ENCODE results near the gene CD6. TPM values are rescaled to one million over a fixed set of nuclear protein-coding genes. Genes with fewer than 3 reads are reported as not detected.

Gene CD6
- total RNA-seq, 3 donors from 2014 or later (not counting 1 experiment from before 2014, with no cell fraction given), result 18.9 to 111 (median 85.6) TPM

- no peaks in the 10 kb centered on the region for H3K9me3 ChIP-seq (ENCODE audit: control insufficient read depth, insufficient read depth, low read length)
- H3K4me1 Mint-ChIP-seq, result no peaks in the 10 kb centered on the region
- no peaks in the 10 kb centered on the region for H3K36me3 ChIP-seq (ENCODE audit: control insufficient read depth, insufficient read depth, low read length)
- H3K36me3 Mint-ChIP-seq, result no peaks in the 10 kb centered on the region
- no peak overlapping the region for H3K27ac ChIP-seq (ENCODE audit: low read length)
- TF ChIP-seq CTCF (IDR thresholded peaks at IDR 0.05), result no peak
- WGBS (ENCODE audit: insufficient coverage), result 88% methylated on average over 12 of the region's 12 CpGs
- H3K9me3 Mint-ChIP-seq, result no peaks in the 10 kb centered on the region
- DNase-seq (no peak), ATAC-seq (no peak)
- H3K4me3 ChIP-seq (ENCODE audit: low read length), result no peak overlapping the region
- H3K27me3 Mint-ChIP-seq (ENCODE audit: low read depth in 2 of 2), result peaks cover 0 to 2% of the 10 kb centered on the region in 2 donors
- intact Hi-C loops (cut with micrococcal nuclease), result no loop called here
- no peak overlapping the region for H3K27ac Mint-ChIP-seq
- no peaks in the 10 kb centered on the region for H3K4me1 ChIP-seq (ENCODE audit: control insufficient read depth, insufficient read depth, low read length)
- no peak overlapping the region for H3K4me3 Mint-ChIP-seq
- no peaks in the 10 kb centered on the region for H3K27me3 ChIP-seq (ENCODE audit: control insufficient read depth, insufficient read depth, low read length)
Measured at GRCh38 chr11:61048368-61049062, 77.0 kb downstream of the CD6 start.

- Mint-ChIP-seq H3K27ac (no peak overlapping the region), H3K4me3 (no peak overlapping the region), H3K9me3 (no peaks in the 10 kb centered on the region), H3K4me1 (no peaks in the 10 kb centered on the region), H3K27me3 (ENCODE audit: low read depth in 2 of 2) (peaks cover 0 to 2% of the 10 kb centered on the region in 2 donors), H3K36me3 (no peaks in the 10 kb centered on the region)
- ATAC-seq, result no peak
- Histone ChIP-seq H3K36me3 (ENCODE audit: control insufficient read depth, insufficient read depth, low read length) (no peaks in the 10 kb centered on the region), H3K4me3 (ENCODE audit: low read length) (no peak overlapping the region), H3K9me3 (ENCODE audit: control insufficient read depth, insufficient read depth, low read length) (no peaks in the 10 kb centered on the region), H3K27ac (ENCODE audit: low read length) (no peak overlapping the region), H3K4me1 (ENCODE audit: control insufficient read depth, insufficient read depth, low read length) (no peaks in the 10 kb centered on the region), H3K27me3 (ENCODE audit: control insufficient read depth, insufficient read depth, low read length) (no peaks in the 10 kb centered on the region)
- intact Hi-C loops (cut with micrococcal nuclease), result no loop called here
- no peak for DNase-seq
- TF ChIP-seq CTCF (IDR thresholded peaks at IDR 0.05), result no peak
- 84% methylated on average over 4 of the region's 4 CpGs for WGBS (ENCODE audit: insufficient coverage)
Measured at GRCh38 chr11:61049063-61049377, 77.5 kb downstream of the CD6 start.

GRCh38 chr11:61049859-61050258, 78.4 kb downstream of the CD6 start:
- no peaks in the 10 kb centered on the region for H3K27me3 ChIP-seq (ENCODE audit: control insufficient read depth, insufficient read depth, low read length)
- H3K9me3 ChIP-seq (ENCODE audit: control insufficient read depth, insufficient read depth, low read length), result no peaks in the 10 kb centered on the region
- ATAC-seq (no peak), DNase-seq (no peak)
- no peak overlapping the region for H3K4me3 ChIP-seq (ENCODE audit: low read length)
- Mint-ChIP-seq H3K36me3 (no peaks in the 10 kb centered on the region), H3K9me3 (no peaks in the 10 kb centered on the region), H3K4me1 (no peaks in the 10 kb centered on the region), H3K27me3 (ENCODE audit: low read depth in 2 of 2) (peaks cover 0 to 2% of the 10 kb centered on the region in 2 donors), H3K4me3 (no peak overlapping the region), H3K27ac (no peak overlapping the region)
- no peaks in the 10 kb centered on the region for H3K4me1 ChIP-seq (ENCODE audit: control insufficient read depth, insufficient read depth, low read length)
- TF ChIP-seq CTCF (IDR thresholded peaks at IDR 0.05), result no peak
- 34% methylated on average over 2 of the region's 2 CpGs for WGBS (ENCODE audit: insufficient coverage)
- intact Hi-C loops (cut with micrococcal nuclease), result no loop called here
- H3K27ac ChIP-seq (ENCODE audit: low read length), result no peak overlapping the region
- no peaks in the 10 kb centered on the region for H3K36me3 ChIP-seq (ENCODE audit: control insufficient read depth, insufficient read depth, low read length)
